GM21825 (cell line): ENCODE results near the gene EPHA8.

Experiments used
- ATAC-seq: cut with Tn5 transposase; IDR thresholded peaks from one replicate; pipeline ENCODE4 v1.9.1; 2021; ENCODE audit warnings: mild to moderate bottlenecking, moderate library complexity; ENCODE audit not compliant: unreplicated experiment

The EPHA8 gene

DNA sequence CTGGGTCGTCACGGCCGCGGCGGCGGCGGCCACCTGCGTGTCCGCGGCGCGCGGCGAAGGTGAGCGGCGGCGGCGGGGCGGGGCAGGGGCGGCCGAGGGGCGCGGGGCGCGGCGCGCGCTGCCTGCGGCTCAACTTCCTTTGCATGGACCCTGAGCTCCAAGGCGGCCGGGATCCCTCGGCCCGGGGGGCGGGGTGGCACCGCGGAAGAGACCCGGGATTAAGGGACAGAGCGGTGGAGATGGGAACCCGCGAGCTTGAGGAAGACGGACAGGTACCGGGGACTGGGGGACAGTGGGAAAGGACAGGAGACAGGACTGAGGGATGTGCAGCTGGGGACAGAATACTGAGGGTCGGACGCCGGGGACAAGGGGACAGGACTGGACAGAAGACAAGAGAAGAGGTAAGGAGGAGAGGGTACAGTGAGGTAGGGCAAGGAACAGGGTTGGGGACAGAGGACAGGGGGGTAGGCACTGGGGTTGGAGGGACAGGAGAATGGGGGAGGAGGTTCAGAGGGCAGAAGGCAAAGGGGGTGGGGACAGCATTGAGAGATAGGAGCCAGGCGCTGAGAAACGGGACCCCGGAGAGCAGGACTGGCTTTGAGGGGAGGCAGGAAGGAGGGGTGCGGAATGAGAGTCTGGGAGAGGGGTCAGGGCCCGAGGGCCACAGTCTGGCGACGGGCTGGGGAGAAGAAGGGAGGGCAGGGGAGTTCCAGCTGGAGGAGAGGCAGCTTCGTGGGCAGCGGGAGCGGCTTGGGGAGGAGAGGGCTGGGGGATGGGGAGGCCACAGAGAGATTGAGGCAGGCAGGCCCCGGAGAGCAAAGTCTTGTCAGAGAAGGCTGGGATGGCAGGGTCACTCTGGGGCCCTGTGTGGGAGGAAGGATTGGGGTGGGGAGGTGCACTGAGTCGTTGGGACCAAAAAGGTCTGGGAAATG, 648 bp downstream of the EPHA8 start:
- no peak for ATAC-seq

DNA sequence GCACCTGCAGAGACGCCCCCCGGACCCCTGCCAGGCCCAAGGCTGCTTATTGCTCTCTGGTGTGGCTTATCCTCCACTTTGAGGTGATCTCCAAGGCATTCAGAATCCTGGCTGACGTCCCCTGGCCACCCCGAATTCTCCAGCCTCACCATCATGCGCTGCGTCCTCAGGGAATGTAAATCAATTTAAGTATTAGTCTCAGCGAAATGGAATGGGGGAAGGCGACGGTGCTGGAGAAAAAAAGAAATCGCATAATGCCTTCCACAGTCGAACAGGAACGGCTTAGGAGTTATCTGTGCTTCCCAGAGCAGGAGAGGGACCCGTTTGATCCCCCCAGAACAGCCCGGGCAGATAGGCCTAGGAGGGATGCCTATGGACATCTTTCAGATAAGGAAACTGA, 2.9 kb downstream of the EPHA8 start:
- no peak for ATAC-seq

DNA sequence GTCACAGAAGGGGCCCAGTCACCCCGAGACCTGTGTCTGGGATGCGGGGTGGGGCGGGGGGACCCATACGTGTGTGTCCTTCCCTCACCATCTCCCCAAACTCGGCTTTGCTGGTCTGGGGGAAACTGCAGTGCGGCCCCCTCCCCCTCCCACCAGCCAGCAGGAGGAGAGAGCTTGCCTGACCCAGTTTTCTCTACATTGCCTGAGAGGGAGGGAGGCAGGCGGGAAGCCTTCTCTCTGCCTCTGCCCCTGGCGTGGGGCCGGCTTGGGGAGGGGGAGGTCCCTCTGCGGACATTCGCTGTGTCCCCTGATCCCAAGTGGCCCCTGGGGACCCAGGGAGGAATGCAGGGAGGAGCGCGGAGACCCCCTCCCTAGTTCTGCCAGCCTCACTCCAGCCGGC, 3.9 kb downstream of the EPHA8 start:
- no peak for ATAC-seq

DNA sequence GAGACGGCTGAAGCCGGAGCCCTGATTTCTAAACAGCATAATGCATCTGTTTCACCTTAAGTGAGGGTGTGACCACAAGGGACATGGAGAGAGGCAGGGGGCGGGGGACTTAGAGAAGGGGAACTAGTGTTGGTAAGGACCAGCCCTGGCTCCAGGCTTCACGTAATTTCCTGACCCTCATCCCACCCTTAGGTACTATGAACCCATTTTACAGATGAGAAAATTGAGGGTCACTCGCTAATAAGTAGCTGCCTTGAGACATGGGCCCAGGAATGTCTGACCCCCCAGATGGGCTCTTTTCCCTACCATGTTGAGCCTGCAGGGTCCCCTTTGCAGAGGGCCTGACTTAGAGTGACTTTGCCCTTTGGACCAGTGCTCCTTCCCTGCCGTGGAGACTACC, 4.7 kb downstream of the EPHA8 start:
- no peak for ATAC-seq

DNA sequence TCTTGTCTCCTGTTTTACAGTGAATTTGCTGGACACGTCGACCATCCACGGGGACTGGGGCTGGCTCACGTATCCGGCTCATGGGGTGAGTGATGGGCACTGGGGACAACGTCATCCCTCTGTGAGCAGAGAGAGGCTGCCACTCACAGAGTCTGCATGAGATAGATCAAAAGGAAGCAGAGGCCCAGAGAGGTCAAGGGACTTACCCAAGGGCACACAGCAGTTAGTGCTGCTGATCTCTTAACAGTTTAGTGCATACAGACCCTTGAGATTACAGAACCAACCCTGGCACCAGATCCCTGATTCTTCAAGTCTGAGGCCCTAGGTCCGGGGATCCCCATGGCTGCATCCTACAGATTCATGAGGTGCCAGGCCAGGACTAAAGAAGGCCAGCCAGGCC, 6.0 kb downstream of the EPHA8 start:
- no peak for ATAC-seq

DNA sequence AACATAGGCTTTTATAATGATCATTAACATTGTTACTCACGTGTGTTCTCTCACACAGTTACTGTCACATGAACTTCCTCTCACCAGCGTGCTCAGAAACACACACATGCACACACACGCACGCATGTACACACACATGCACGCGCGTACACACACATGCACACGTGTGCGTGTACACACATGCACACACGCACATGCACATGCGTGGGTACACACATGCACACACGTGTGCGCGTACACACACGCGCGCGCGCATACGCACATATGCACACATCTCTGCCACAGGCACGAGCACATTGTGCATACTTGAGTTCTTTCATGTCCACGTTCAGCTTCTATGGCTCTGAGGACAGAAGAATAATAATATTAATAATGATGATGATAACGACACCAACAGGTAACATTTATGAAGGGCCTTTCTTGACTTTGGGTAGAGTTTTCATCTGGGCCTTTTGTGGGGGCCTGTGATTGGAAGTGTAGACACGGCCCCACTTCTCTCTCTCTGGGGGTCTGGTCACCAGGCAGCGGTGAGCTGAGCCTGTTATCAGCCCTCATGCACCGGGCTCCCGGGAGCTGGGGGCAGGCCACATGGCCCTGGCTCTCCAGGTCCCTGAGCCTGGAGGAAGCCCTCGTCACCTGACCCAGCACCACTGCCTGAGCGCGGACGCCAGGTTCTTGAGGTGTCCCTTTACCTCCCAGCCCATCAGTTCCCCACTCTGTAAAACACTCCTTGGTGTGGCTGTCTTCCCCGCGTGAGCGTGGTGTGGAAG, 7.0 kb downstream of the EPHA8 start:
- ATAC-seq = no peak

DNA sequence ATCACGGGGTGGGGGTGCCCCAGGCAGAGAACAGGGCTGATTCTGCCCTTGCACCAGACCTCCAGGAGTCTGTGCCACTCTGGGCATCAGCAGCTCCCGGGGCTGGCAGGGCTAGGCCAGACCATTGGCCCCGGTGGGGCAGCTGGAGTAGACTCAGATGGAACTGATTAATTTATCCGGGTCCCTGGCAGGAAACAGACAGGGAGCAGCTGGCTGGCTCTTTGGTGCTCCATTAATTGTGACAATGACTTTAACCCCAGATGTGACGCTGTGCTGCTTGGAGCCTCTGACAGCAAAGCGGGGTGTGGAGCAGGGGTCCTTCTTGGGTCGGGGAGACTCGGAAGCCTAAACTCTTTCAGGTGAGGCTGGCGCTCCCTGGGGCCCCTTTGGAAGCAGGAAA, 9.5 kb downstream of the EPHA8 start:
- no peak for ATAC-seq

DNA sequence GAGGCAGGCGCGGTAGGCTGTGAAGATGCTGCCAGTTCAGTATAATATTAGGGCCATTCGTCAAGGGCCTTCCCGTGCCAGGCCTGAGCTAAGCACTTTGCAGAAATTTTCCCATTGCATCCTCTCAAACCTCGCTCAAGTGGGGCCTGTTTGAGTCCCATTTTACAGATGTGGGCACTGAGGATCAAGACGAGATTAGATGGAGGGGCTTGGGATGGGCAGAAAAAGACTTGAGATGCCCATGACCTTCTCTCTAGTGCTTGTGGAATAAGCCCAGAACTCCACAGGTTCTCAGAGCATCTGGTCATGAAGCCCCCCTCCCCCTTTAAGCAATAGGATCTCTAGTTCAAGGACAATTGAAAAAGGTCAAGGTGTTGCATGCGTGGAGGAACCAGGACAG, 9.9 kb downstream of the EPHA8 start:
- no peak for ATAC-seq

DNA sequence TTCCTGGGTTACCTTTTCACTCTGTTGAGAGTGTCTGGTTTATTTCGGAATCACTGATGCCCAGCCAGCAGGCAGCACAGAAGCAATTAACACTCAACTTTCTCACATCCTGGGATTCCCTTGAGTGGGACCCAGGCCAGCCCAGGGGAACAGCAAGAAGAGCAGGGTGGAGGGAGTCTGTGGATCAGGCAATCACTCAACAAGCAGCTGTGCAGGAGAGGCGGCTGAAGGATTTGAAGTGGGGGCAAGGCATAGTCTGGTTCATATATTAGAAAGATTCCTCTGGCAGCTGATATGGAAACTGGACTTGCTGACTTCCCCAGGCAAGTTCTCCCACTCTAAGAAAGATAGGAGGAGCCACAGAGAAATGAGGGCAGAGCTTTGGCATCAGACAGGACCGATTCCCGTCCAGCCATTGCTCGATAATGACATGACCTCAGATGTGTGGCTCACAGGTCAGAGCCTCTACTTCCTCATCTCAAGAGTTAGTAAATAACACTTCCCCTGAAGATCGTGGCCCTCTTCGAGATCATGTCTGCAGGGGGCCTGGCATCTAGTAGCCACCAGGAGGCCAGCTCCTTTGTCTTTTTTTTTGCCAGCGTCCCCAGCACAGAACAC, 12.4 kb downstream of the EPHA8 start:
- no peak for ATAC-seq

DNA sequence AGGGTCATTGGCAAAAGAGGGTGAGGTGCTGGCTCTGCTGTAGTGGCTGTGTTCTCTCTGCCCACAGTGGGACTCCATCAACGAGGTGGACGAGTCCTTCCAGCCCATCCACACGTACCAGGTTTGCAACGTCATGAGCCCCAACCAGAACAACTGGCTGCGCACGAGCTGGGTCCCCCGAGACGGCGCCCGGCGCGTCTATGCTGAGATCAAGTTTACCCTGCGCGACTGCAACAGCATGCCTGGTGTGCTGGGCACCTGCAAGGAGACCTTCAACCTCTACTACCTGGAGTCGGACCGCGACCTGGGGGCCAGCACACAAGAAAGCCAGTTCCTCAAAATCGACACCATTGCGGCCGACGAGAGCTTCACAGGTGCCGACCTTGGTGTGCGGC, 12.9 kb downstream of the EPHA8 start:
- ATAC-seq = no peak

DNA sequence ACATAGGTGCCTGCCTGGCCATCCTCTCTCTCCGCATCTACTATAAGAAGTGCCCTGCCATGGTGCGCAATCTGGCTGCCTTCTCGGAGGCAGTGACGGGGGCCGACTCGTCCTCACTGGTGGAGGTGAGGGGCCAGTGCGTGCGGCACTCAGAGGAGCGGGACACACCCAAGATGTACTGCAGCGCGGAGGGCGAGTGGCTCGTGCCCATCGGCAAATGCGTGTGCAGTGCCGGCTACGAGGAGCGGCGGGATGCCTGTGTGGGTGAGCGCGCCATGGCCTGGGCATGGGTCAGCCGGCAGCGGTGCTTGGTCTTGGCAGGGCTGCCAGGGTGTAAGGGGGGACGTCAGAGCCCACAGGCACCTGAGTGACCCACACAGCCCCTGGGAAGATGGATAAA, 13.3 kb downstream of the EPHA8 start:
- ATAC-seq = no peak

DNA sequence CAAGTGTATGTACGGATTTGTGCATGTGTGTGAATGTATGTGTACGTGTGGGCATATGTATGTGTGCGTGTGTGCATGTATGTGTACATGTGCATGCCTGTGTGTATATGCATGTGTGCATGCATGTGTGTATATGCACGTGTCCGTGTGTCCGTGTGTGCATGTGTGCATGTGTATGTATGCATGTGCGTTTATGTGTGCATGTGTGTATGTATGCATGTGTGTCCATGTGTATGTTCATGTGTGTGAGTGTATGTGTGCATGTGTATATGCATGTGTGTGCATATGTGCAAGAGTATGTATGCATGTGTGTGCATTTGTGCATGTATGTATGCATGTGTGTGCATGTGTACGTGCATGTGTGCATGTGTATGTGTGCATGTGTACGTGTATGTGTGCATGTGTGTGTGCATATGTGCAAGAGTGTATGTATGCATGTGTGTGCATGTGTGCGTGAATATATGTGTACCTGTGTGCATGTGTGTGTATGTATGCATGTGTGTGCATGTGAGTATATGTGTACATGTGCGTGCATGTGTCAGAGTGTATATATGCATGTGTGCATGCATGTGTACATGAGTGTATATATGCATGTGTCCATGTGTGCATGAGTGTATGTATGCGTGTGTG, 15.6 kb downstream of the EPHA8 start:
- no peak for ATAC-seq

DNA sequence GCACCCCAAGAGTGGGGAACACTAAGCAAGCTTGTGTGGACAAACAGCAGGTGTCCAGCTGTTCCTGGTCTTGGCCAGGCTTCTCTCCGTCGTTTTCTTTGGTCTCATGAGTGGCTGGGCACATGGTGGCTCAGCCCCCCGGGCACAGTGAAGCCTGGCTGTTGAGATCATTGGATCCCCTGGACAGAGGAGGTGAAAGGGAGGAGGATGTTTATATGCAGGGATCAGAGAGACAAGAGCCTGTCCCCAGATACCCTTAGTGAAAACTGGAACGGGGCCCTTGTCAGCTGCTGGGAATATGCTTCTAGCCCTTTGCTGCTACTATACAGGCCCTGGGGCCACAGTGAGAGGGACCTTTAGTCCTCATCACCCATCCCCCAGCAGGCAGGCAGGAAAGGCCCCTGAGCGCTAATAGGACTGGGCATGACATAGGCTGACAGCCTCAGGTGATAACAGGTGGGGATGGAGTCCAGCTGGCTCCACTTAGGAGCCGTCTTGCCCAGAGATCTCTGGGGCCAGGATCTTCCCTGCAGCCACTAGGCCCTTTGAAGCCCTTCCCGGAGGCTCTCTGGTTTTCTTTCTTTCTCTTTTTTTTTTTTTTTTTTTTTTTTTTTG, 16.4 kb downstream of the EPHA8 start:
- ATAC-seq = no peak

DNA sequence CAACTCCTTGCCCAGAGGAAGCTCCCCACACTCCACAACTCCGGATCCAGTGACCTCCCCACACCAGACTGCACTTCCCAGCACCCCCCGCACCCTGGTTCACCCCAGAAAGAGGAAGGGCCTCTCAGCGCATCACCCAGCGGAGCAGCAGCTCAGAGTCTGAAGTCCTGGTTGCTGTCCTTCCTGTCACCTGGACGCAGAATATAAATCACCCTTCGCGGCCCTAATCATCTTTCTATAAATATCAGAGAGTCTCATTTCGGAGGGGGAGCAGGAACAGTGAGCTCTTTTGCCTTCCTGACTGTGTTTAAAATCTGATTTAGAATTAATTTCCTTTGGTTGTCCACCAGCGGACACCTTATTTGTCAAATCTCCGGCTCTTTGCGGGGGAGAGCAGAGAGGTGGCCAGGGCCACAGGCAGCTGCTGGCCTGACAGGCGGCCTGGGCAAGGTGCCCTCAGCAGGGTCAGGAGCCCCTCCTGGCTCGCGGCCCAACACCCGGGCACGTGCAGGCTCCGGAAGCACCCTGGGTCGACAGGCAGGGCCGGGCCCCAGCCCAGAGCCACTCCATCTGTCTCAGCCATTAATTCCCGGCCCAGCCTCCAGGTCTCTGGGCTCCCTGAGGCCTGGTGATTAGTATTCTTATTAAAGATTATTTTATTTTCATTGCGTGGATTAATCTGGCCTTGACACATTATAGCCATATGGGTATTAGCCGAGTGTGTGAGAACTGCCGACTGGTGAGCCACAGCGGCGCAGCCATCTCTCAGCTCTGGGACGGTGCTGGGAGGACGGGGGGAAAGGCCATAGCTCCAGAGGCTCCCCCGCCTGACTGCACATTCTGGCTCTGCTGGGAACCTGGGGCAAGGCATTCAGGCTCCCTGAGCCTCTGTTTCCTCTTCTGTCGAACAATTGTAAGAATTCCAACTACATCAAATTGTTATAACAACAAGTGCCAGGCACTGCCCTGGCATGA, 19.7 kb downstream of the EPHA8 start:
- no peak for ATAC-seq

DNA sequence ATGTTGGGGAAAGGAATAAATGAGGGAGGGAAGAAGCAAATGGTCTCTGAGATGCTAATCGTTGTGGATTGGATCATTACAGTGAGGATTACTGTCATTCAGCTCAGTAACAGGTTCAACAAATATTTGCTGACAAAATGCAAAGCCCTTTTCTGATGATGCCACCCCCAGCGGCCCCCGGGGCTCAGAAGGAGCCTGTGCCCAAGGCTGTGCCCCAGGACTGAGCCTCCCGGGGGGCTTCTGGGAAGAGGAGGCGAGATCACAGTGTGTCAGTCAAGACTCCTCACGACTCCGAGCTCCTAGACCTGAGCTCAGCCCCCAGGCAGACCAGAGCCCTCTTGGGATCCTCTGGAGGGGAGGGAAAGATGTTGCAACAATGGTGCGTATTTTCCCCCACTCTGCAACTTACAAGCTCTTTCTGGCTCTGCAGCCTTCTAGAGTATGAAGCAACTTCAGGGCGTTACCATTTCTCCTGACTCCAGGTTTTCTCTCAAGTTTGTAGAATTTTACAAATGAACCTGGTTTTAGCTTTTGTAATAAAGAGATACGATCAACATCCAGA, 20.8 kb downstream of the EPHA8 start:
- no peak for ATAC-seq

DNA sequence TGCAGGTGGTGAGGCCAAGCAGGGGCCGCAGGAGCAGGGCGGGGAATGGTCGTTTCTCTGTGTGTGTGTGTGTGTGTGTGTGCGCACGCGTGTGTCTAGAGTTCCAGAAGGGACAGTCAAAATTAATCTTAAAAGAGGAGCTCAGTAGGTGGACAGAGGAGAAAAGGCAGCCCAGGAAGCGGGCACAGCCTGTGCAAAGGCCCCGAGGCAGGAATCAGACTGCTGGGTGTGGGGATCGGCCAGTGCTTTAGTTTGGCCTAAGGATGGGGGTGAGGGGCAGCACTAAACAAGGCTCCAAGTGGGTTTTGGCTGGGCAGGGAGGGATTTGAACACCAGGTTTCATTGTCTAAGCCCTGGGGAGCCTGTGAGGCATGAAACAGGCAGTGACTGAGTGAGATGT, 21.7 kb downstream of the EPHA8 start:
- ATAC-seq = no peak

DNA sequence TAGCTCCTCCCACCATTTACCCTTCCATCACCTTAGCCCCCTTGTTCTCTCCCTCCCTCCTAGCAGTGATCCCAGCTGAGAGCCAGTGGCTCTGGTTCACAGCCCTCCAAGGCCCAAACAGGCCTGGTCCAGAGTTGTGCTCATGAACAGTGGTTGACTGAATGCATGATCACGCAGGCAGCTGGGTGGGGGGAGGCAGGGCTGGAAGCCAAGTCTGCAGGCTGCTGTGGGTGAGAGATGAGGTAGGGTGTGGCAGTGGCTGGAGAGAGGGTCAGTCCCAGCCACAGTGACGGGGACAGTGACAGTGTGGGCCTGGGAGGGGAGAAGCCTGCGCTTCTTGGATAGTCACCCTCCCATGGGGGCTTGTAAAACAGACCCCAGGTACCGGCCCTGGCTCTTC, 22.2 kb downstream of the EPHA8 start:
- no peak for ATAC-seq

DNA sequence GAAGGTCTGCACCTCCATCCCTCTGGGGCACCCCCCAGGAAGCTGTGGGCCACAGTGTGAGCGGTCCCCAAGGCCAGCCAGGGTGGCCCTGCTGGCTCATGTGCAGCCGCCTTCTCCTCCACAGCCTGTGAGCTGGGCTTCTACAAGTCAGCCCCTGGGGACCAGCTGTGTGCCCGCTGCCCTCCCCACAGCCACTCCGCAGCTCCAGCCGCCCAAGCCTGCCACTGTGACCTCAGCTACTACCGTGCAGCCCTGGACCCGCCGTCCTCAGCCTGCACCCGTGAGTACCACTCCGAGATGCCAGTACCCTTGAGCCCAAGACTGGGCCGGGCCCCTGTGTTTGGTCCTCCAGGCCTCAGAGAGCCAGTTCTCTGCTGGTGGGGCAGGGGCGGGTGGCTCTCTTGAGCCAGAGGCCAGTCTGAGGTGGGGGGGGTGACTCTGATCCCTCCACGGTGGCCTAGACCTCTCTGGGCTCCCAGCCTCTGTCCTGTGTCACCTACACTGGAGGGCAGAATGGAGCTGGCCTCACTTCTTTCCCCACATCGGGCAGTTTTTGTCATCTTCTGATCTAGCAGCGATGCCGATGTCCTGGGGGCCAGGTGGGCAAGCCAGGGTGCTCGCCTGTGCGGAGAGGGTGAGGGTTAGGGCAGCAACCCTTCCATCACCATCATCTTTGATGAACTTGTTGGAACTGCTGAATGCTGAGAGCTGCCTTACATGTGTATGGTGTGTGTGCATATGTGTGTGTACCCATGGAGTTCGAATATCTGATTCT, 23.3 kb downstream of the EPHA8 start:
- no peak for ATAC-seq

DNA sequence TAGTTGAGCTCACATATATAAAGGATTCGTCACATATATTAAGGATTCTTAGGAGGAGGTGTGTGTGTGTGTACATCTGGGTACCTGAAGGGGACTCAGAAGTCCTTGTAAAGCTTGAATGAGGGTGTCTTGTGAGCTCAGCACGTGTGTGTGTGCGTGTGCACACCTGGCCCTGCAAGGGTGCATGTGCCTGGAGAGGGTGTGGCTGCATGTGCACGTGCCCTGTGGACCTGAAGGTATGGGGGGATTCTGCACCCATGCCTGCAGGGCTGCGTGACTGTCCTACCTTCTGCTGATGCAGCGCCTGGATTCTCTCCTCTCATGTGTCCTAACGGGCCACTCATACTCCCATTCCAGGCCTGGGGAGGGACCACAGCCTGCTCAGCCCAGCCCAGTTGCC, 24.0 kb downstream of the EPHA8 start:
- no peak for ATAC-seq
